ENCODE data around the gene IPO13. TPM values are rescaled to one million over a fixed set of nuclear protein-coding genes. Genes with fewer than 3 reads are reported as not detected.

IPO13 gene
- total and polyA plus RNA-seq, 12 donors: 25.2 to 74.5 (median 56.8) TPM

DNA sequence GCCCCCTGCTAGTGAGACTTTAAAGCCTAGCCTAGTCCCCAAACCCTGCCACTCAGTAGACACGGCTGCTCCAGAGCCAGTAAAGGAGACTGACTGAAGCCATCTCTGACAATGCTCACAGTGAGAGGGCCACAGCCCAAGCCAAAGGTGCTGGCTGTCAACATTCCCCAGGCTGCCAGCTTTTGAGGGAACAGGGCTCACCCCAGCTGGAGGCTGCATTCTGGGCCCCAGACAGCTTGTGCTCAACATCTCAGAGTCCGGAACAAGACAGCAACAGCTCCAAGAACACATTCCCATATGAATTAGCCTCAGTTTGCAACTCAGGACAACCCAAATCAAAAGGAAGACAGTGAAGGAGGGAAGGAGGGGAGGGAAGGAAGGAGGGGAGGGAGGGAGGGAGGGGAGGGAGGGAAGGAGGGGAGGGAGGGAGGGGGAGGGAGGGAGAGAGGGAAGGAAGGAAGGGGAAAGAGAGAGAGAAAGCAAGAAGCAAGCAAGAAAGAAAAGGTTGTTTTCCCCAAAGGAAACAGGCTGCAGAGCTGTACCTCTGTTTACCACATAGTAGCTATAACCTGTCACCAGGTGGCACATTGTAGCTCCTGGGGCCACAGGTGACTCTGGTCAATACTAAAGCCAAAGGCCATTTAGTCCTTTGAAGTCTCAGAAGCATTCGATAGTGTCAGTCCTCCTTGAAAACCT lies 7.7 kb upstream of the IPO13 start:
- WGBS, 2 donors: 54 to 57% methylated on average over 3 of the region's 3 CpGs
- Histone ChIP-seq H3K27me3 (peaks cover 0 to 28% (median 17%) of the 10 kb centered on the region in 7 donors), H3K27ac (no peak overlapping the region), H3K36me3 (peaks cover 0 to 3% (median 0%) of the 10 kb centered on the region in 9 donors), H3K4me3 (no peak overlapping the region), H3K4me1 (peaks cover 0 to 29% (median 15%) of the 10 kb centered on the region in 9 donors), H3K9me3 (no peaks in the 10 kb centered on the region)
- DNase-seq (peak in 1 of 2 donors; percentile 31), ATAC-seq (peak in 6 of 8 donors; percentile 12 to 74 (median 43))
- TF ChIP-seq, protein P1, sequence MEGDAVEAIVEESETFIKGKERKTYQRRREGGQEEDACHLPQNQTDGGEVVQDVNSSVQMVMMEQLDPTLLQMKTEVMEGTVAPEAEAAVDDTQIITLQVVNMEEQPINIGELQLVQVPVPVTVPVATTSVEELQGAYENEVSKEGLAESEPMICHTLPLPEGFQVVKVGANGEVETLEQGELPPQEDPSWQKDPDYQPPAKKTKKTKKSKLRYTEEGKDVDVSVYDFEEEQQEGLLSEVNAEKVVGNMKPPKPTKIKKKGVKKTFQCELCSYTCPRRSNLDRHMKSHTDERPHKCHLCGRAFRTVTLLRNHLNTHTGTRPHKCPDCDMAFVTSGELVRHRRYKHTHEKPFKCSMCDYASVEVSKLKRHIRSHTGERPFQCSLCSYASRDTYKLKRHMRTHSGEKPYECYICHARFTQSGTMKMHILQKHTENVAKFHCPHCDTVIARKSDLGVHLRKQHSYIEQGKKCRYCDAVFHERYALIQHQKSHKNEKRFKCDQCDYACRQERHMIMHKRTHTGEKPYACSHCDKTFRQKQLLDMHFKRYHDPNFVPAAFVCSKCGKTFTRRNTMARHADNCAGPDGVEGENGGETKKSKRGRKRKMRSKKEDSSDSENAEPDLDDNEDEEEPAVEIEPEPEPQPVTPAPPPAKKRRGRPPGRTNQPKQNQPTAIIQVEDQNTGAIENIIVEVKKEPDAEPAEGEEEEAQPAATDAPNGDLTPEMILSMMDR (IDR thresholded peaks at IDR 0.05): no peak
- intact Hi-C loops (cut with DNase I): loop anchor here in 5 of 10 donors (5.0 to 10.0 kb wide), 3 partner anchors 177 to 414 kb away; partner anchors contain the start of gene PTPRF (in 1 of the 5)

DNA sequence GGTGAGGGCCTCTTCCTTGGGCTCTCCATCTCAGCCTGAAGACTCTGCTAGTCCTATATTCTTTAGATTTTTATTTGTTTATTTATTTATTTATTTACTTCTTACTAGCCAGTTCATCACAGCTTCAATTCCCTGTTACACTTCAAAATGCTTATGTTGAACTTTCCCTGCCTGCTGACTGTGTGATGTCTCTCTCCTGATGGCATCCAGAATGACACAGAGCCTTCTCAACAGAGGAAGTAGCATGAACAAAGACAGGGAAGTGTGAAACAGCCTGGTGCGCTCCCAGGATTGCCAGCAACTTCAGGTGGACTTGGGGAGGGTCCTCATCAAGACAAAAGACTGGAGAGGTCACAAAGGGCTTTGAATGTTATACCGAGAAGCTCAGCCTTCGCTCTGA lies 4.3 kb upstream of the IPO13 start:
- no peaks in the 10 kb centered on the region for H3K27me3 ChIP-seq
- TF ChIP-seq, protein P1 (IDR thresholded peaks at IDR 0.05): no peak
- H3K36me3 ChIP-seq: peaks cover 0 to 7% (median 0%) of the 10 kb centered on the region in 9 donors
- 87 to 89% methylated on average over 3 of the region's 3 CpGs for WGBS, 2 donors
- DNase-seq (no peak), ATAC-seq (no peak)
- H3K9me3 ChIP-seq: no peaks in the 10 kb centered on the region
- H3K4me3 ChIP-seq: no peak overlapping the region
- no peak overlapping the region for H3K27ac ChIP-seq
- peaks cover 0 to 23% (median 16%) of the 10 kb centered on the region in 9 donors for H3K4me1 ChIP-seq
- intact Hi-C loops (cut with DNase I): no loop called here

DNA sequence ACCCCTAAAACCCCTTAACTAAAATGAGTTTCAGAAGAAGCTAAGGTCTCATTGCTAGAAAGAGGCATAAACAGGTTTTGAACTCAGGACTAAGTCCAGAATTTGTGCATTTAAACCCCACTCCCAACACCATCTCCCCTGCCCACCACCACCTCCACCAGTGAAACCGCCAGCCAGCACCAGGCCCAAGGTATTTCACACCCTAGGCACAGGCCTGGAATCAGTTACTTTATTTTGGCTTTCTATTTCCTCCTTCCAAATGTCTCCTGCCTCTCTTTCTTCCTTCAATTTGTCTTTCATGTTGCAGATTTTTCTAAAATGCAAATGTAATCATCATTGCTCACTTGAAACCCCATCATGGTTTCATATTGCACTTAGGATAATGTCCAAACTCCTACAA lies 1.9 kb upstream of the IPO13 start:
- Histone ChIP-seq H3K27ac (no peak overlapping the region), H3K4me1 (peaks cover 16 to 45% (median 35%) of the 10 kb centered on the region in 9 donors), H3K36me3 (peaks cover 0 to 12% (median 0%) of the 10 kb centered on the region in 9 donors), H3K9me3 (no peaks in the 10 kb centered on the region), H3K27me3 (no peaks in the 10 kb centered on the region), H3K4me3 (no peak overlapping the region)
- ATAC-seq (no peak), DNase-seq (no peak)
- TF ChIP-seq, protein P1 (IDR thresholded peaks at IDR 0.05): no peak
- intact Hi-C loops (cut with DNase I): loop anchor here in 1 of 10 donors (5.0 kb wide), 1 partner anchor 238 kb away; the partner anchor contains the start of gene ST3GAL3
- 93 to 95% methylated on average over 1 of the region's 1 CpG for WGBS, 2 donors

GRCh38 chr1:43945674-43946235 lies 995 bp upstream of the IPO13 start:
- intact Hi-C loops (cut with DNase I): loop anchor here in 3 of 10 donors (2.0 to 5.0 kb wide), 3 partner anchors 23 to 238 kb away; partner anchors contain the start of genes ATP6V0B (in 1 of the 3) and ST3GAL3 (in 1 of the 3)
- no peak for DNase-seq
- Histone ChIP-seq H3K4me1 (peaks cover 16 to 54% (median 39%) of the 10 kb centered on the region in 9 donors), H3K27ac (peak overlapping the region in 9 of 10 donors; percentile 90 to 100 (median 97)), H3K36me3 (peaks cover 0 to 21% (median 0%) of the 10 kb centered on the region in 9 donors), H3K27me3 (no peaks in the 10 kb centered on the region), H3K4me3 (peak overlapping the region; percentile 53 to 94 (median 72)), H3K9me3 (no peaks in the 10 kb centered on the region)
- 11 to 12% methylated on average over 3 of the region's 3 CpGs for WGBS, 2 donors
- no peak for ATAC-seq
- TF ChIP-seq, protein P1 (IDR thresholded peaks at IDR 0.05): no peak
